PFSK-1 (cell line): ENCODE measurements around the gene PLB1.

ENCODE experiments used
- REST ChIP-seq, 2 experiments: IDR thresholded peaks; 2 replicates each; pipeline versions ENCODE4 v1.6.1 to v1.8.0; 2011 to 2012; ENCODE audit warnings: low read depth in 2 of 2, low read length in 2 of 2, control low read depth in 1 of 2, inconsistent platforms in 1 of 2, mild to moderate bottlenecking in 1 of 2, moderate library complexity in 1 of 2; ENCODE audit not compliant: insufficient read depth in 1 of 2
- SIN3A ChIP-seq: IDR thresholded peaks from 2 replicates; pipeline ENCODE4 v1.6.1; 2012; ENCODE audit warnings: mild to moderate bottlenecking, low read length, moderate library complexity, borderline replicate concordance; ENCODE audit not compliant: insufficient read depth

GRCh38 chr2:28512607-28512965 lies 16.7 kb downstream of the PLB1 start:
- TF ChIP-seq REST (IDR thresholded peaks at IDR 0.05; ENCODE audit: insufficient read depth in 1 of 2, low read depth in 2 of 2, low read length in 2 of 2) (no peak), SIN3A (no peak)
